Left cardiac atrium (tissue), 4 donors: Measurements from ENCODE around the gene SLC35F4. TPM values are rescaled to one million over a fixed set of nuclear protein-coding genes. Genes with fewer than 3 reads are reported as not detected.

Source experiments
- ATAC-seq, 2 donors: fragments of 200-7000 bp; cut with Tn5 transposase; one replicate each; pipeline ENCODE4 v1.9.1; 2020; ENCODE audit warnings: mild to moderate bottlenecking in 2 of 2, moderate library complexity in 2 of 2
- DNase-seq: peaks from one replicate; pipeline ENCODE4 v3.0.0-alpha.2; 2020
- intact Hi-C, 2 donors: fragments of 100-400 bp; cut with DNase I; formaldehyde crosslinking; loops; one replicate each; pipeline versions ENCODE4 v1.14.1 to v1.15.1; 2022 to 2023
- long read RNA-seq: library from polyadenylated mRNA; unstranded; transcript quantifications from one replicate; pipeline ENCODE4 v2.0.0, GENCODE V29; 2021
- total RNA-seq, 2 donors: library from RNA; stranded (reverse); fragmentation: NEBNext Ultra II Directional; extraction: Animal tissue kit (Norgen Biotek cat#: 25700); gene quantifications; one replicate each; pipeline ENCODE4 v1.2.1, GENCODE V29; 2021
- donor health status: DM: no; HTN: yes; CAD: no.
- donor health status: DM: no; HTN: yes; CAD: no; lungs with severe emphysema.
- donor health status: DM: yes; HTN: yes; CAD: no.
- donor health status: Dilated cardiomyopathy.

The SLC35F4 gene
- not detected for total RNA-seq
- long read RNA-seq, result 0 reads

GRCh38 chr14:57865403-57866198 is at the start of gene SLC35F4:
Gene SLC35F4 (minus strand): TSS chr14:57866092.
- peak; percentile 35 for DNase-seq
- intact Hi-C loops, result loop anchor here in 1 of 2 donors (10.0 kb wide), 1 partner anchor 151 kb away; no protein-coding TSS in a partner anchor

DNA sequence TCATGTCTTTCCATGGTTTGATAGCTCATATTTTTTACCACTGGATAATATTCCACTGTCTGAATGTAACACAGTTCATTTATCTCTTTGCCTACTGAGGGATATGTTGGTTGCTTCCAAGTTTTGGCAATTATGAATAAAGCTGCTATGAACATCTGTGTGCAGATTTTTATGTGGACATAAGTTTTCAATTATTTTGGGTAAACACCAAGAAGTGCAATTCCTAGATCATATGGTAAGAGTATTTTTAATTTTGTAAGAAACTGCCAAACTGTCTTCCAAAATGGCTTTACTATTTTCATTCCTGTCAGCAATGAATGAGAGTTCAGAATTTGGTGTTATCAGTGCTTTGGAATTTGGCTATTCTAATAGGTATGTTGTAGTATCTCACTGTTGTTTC is 43.7 kb upstream of the SLC35F4 start:
- no peak for ATAC-seq
- no peak for DNase-seq
- intact Hi-C loops, result no loop called here

More at GRCh38 chr14:57865403-57866198, at the start of gene SLC35F4:
- ATAC-seq, result peak; percentile 78 to 88

DNA sequence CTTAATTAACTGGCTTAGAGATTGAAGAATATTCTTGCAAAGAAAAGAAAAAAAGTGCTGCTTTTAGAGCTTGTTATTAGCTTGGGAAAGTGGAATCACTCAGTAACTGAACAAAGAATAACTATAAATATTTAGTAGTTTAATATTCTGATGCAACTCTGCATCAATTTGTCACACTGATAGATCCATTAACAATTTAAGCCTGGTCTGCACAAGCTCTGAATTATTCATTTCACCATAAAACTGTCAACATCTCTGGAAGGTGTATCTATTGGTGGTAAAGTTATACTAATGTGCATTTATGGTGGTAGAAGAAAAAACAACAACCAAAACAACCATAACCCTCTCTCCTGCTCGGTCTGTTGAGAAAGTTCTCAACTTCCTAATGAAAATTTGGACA is 38.1 kb upstream of the SLC35F4 start:
- no peak for DNase-seq
- ATAC-seq, result no peak
- intact Hi-C loops, result no loop called here

DNA sequence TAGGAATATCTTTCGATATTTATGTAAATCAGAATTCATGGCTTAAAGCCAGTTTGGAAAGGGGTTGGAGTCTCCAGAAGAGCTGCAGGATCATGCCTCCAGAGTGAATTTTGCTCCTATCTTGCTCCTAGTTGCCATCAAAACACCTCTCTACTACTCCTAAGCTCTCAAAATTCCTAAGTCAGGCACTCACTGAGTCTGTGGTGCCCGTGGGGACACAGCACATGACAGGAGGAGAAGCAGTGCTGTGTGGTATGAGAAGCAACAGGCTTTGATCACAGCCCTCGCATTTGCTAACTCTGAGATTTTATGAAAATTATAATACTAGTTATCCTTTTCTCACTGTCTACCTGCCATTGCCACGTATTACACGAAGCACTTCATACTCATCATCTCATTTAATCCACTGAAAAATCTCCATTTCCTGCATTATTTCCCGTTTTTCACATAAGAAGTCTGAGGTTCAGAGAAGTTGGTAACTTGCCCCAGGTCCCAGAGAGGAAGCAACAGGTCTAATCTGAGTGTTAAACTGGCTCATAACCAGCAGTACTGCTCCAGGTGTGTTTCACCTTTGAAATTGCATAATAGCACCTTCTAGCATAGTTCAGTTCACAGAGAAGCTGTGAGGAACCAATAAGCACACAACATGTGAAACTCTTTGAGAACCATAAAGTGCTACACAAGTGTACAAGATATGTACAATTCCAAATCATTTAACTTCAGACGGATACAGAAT is 33.1 kb upstream of the SLC35F4 start:
- intact Hi-C loops, result no loop called here
- DNase-seq, result no peak
- ATAC-seq, result no peak

- intact Hi-C loops, result no loop called here
- DNase-seq, result no peak
- ATAC-seq, result no peak
These were observed 31.4 kb upstream of the SLC35F4 start for GRCh38 chr14:57897144-57897748.

GRCh38 chr14:57889245-57889644 is 23.4 kb upstream of the SLC35F4 start:
- peak; percentile 74 for DNase-seq
- peak; percentile 83 to 97 for ATAC-seq
- intact Hi-C loops, result no loop called here

- ATAC-seq, result no peak
- intact Hi-C loops, result no loop called here
- DNase-seq, result no peak
These were observed 18.3 kb upstream of the SLC35F4 start for GRCh38 chr14:57884175-57884574.

- intact Hi-C loops, result no loop called here
- ATAC-seq (no peak), DNase-seq (no peak)
These were observed 17.2 kb upstream of the SLC35F4 start for GRCh38 chr14:57883061-57883460.

DNA sequence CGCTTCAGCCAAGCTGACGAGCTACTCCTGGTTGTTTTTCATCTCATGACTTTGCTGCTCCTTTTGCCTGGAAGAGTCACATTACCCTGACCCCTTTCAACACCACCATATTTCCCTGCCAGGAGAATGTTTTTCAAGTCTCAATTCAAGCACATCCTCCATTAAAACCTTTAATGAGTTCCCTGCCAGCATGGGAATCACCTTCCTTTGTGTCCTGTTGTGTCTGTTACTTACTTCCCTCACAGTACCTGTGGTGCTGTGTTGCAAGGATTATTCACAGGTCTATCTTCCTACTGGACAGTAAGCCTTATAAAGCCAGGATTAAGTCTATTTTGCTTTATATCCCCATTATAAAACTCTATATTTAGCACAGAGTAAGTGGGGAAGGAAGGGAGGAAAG is 13.6 kb upstream of the SLC35F4 start:
- DNase-seq (no peak), ATAC-seq (no peak)
- intact Hi-C loops, result loop anchor here (10.0 kb wide), 2 partner anchors 165 to 395 kb away; no protein-coding TSS in a partner anchor

DNA sequence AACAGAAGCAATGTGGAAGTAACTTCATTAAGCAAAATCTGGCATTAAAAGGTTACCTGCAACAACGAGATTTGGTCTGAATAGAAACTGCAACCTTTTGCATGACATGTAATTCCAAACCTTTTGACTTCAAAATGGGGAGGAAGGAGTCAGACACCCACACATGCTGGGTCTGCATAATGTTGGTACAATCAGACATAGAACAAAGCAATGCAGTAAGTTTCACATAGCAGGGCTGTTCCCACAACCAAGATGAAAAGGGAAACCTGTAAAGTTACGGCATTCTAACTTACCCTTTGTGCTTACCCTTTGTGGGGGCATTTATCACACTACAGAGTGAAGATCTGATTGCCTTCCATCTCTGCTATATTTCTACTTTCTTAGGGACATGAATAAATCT is 10.1 kb upstream of the SLC35F4 start:
- intact Hi-C loops, result loop anchor here (10.0 kb wide), 2 partner anchors 161 to 391 kb away; no protein-coding TSS in a partner anchor
- ATAC-seq (no peak), DNase-seq (no peak)

DNA sequence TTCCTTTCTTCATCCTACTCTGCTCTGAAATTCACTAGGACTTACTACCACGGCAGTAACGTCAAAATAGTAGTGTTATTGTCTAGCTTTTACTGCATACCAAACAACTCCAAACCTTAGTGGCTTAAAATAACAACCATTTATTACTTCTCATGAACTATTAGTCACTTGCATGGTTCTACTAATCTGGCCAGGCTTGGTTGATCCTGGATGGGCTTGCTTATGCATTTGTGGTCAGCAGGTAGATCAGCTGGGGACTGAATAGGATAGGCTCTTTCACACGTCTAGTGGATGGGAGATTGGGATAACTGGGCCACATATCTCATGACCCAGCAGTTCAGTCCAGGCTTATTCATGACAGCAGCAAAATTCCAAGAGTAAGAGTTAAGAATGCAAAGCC is 9.4 kb upstream of the SLC35F4 start:
- intact Hi-C loops, result loop anchor here (10.0 kb wide), 2 partner anchors 160 to 390 kb away; no protein-coding TSS in a partner anchor
- no peak for DNase-seq

GRCh38 chr14:57871459-57872080 is 5.7 kb upstream of the SLC35F4 start:
- ATAC-seq (peak in 1 of 2 donors; percentile 34), DNase-seq (no peak)
- intact Hi-C loops, result loop anchor here (5.0 to 10.0 kb wide), 3 partner anchors 157 to 387 kb away; no protein-coding TSS in a partner anchor

More for the DNA sequence above, 9.4 kb upstream of the SLC35F4 start:
- no peak for ATAC-seq

- ATAC-seq (no peak), DNase-seq (no peak)
- intact Hi-C loops, result loop anchor here (5.0 to 10.0 kb wide), 3 partner anchors 156 to 386 kb away; no protein-coding TSS in a partner anchor
These were observed 5.0 kb upstream of the SLC35F4 start for GRCh38 chr14:57870686-57871457.

GRCh38 chr14:57869617-57870016 is 3.7 kb upstream of the SLC35F4 start:
- intact Hi-C loops, result loop anchor here (5.0 to 10.0 kb wide), 3 partner anchors 155 to 385 kb away; no protein-coding TSS in a partner anchor
- DNase-seq (no peak), ATAC-seq (no peak)

GRCh38 chr14:57866199-57866705 is 360 bp upstream of the SLC35F4 start:
- DNase-seq (no peak), ATAC-seq (no peak)
- intact Hi-C loops, result loop anchor here in 1 of 2 donors (10.0 kb wide), 1 partner anchor 151 kb away; no protein-coding TSS in a partner anchor

DNA sequence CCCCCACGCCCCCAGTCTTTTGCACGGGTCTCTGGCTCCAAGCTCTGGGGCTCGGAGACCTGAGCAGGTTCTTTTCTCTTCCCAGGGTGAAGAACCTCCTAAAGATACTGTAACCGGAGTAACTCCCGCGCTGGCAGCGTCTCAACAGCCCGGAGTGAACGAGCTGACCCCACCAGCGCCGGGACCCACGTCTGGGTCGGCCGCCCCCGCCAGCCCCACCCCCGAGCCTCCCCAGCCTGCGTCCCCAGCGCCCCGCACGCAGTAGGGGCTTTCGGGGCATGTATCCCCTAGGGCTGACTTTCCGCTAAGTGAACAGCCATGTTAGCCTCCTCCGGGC is 858 bp downstream of the SLC35F4 start:
- intact Hi-C loops, result loop anchor here in 1 of 2 donors (10.0 kb wide), 1 partner anchor 150 kb away; no protein-coding TSS in a partner anchor
- DNase-seq (no peak), ATAC-seq (no peak)

DNA sequence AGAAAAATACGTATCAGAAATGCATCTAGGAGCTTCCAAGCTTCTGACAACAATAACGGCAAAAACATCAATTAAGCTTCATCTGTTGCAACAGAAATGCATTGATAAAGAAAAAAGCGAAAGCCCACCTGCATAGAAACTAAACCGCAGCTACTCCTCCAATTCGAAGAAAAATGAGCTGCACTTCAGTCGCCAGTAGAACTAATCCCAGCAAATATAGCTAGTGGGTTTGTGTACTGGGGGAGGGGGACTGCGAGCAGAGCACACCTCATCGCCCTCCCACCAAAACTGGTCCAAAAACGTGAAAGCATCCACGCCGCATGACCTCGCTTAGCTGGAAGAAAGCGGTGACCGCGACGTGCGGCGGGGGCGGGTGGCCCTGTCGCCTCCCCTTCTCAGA is 1.2 kb downstream of the SLC35F4 start:
- intact Hi-C loops, result loop anchor here in 1 of 2 donors (10.0 kb wide), 1 partner anchor 150 kb away; no protein-coding TSS in a partner anchor
- DNase-seq (no peak), ATAC-seq (no peak)

- no peak for DNase-seq
- ATAC-seq, result no peak
- intact Hi-C loops, result loop anchor here in 1 of 2 donors (10.0 kb wide), 1 partner anchor 149 kb away; no protein-coding TSS in a partner anchor
These were observed 2.4 kb downstream of the SLC35F4 start for GRCh38 chr14:57863471-57863870.
